Measurements from ENCODE around the gene TMEM181. TPM values are rescaled to one million over a fixed set of nuclear protein-coding genes. Genes with fewer than 3 reads are reported as not detected.
"Not testable (repeated sequence)": the region's sequence is repeated elsewhere in the genome, so short reads cannot be mapped to it uniquely, and the experiment has no call there.

TMEM181 gene
- total RNA-seq, 1 donor from 2014 or later, result 57.9 TPM

- DNase-seq, result no peak
These were observed 37.0 kb downstream of the TMEM181 start for GRCh38 chr6:158596861-158597260.

DNA sequence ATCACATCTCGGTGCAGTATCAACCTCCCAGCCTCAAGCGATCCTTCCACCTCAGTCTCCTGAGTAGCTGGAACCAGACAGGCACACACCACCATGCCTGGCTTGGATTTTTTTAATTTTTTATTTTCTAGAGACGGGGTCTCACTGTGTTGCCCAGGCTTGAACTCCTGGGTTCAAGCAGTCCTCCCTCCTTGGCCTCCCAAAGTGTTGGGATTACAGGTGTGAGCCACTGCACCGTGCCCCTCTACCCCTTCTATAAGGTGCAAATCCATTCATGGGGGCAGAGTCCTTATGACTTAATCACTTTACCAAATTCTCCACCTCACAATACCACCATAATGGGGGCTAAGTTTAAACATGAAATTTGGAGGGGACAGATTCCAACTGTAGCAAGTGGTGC lies 37.7 kb downstream of the TMEM181 start:
- no peak for DNase-seq

GRCh38 chr6:158599635-158600034 lies 39.7 kb downstream of the TMEM181 start:
- no peak for DNase-seq

DNA sequence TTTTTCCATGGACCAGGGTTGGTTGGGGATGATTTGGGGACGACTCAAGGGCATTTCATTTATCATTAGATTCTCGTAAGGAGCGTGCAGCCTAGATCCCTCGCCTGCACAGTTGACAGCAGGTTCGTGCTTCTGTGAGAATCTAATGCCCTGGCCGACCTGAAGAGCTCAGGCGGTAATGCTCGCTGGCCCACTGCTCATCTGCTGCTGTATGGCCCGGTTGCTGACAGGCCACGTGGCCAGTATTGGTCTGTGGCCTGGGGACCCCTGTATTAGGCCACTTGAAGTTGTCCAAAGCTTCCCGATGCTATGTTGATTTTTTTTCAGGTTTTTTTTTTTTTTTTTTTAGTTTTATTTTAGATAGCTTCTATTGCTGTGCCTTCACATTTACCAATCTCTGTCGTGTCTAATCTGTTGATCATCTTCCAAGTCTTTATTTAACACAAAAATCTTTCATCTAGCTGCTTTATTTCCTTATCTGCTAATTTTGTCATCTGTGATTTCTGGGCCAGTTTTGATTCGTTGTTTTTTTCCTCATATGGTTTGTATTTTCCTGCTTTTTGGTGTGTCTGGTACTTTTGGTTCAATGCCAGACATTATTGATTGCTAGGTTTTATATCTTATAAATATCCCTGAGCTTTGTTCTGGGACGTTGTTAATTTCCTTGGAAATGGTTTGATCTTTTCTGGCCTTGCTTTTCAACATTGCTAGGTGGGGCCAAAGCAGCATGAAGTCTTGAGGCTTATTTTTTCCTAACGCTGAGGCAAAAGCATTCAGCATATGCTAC lies 43.6 kb downstream of the TMEM181 start:
- DNase-seq, result no peak

DNA sequence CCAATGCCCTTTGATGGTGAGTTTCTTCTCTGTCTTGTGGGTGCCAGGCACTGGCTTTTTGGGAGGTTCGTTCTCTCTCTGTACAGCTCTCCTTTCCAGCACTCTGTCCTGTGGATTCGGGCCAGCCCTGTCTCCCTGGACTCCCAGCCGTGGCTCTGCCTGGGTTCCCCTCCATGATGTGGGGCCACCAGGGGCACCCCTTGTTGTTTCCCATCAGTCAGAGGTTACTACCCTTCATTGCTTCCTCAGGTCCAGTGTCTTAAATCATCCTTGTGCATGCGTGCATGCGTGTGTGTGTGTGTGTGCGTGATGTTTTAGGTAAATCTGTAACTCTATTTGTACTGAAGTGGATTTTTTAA lies 44.1 kb downstream of the TMEM181 start:
- DNase-seq, result no peak

DNA sequence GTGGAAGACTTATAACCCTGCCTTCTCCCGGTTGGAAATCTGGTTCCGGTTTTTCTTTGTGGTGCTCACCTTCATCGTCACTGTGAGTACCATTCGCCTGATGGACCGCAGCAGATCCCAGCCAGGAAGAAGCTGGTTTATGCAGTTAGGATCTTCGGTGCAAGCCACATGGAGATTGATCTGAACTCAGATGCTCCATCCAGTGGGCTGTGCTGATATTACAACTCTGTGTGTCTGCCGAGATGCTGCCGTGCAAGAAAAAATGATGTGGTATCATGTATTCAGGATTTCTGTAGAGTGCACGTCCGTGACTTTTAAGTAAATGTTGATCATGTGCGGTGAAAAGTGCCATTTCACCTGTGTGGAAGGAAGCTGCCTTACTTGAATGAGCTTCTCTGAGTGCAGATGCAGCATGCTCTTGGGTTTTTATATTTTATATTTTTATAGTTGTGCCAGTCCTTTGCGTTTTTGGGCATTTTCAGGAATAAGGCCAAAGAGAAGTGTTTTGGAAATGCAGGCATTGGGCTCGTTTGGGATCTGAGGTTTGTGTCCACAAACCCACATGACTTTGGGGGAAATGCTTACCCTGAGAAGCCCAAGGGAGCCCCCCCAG lies 45.5 kb downstream of the TMEM181 start:
- DNase-seq, result peak; percentile 90

DNA sequence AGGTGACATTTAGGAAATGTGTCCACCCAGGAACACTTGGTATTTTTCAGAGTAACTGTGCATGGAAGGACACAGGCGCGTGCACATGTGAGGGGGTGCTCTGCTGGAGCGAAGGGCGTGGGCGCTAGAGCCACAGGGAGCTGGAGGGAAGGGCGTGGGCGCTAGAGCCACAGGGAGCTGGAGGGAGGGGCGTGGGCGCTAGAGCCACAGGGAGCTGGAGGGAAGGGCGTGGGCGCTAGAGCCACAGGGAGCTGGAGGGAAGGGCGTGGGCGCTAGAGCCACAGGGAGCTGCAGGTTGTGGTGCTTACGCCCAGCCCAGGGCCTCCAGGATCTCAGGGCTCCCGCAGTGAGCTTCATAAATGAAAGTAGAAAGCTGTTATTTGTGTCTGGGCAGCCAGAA lies 46.1 kb downstream of the TMEM181 start:
- not testable (repeated sequence) for DNase-seq

DNA sequence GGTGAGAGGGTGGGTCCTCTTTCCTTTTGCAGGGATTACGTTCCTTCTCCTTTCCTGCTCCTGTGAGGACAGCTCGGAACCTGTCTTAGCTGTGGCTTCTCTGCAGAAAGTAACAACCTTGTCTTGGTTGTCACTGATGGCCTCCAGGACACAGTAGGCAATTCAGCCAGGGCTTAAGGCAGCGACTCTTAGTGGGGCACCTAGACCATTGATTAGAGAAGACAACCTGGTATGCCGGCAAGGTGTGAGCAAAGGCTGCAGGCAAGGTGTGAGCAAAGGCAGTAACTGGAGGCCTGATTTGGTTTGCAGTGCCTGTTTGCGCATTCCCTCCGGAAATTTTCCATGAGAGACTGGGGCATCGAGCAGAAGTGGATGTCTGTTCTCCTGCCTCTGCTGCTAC lies 47.0 kb downstream of the TMEM181 start:
- no peak for DNase-seq

- no peak for DNase-seq
These were observed 47.7 kb downstream of the TMEM181 start for GRCh38 chr6:158607411-158608170.

DNA sequence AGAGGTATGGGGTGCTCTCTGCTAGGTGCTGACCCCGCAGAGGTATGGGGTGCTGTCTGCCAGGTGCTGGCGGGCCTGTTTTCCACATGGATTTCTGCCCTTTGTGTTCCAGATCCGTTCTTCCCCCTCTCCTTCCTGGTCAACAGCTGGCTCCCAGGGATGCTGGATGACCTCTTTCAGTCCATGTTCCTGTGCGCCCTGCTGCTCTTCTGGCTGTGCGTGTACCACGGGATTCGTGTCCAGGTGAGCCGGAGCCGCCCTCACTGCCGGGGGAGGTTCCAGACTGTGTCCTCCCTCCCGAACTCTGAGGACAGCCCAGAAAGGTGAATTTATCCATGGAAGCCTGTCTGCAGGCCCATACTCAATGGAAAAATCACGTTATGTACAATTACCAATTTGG lies 48.3 kb downstream of the TMEM181 start:
- DNase-seq, result no peak

GRCh38 chr6:158609455-158610155 lies 49.7 kb downstream of the TMEM181 start:
- DNase-seq, result no peak

GRCh38 chr6:158610319-158610968 lies 50.6 kb downstream of the TMEM181 start:
- DNase-seq, result no peak

- DNase-seq, result no peak
These were observed 51.1 kb downstream of the TMEM181 start for GRCh38 chr6:158611039-158611438.

- no peak for DNase-seq
These were observed 51.9 kb downstream of the TMEM181 start for GRCh38 chr6:158611541-158612370.

GRCh38 chr6:158614606-158615005 lies 54.7 kb downstream of the TMEM181 start:
- DNase-seq, result not testable (repeated sequence)

DNA sequence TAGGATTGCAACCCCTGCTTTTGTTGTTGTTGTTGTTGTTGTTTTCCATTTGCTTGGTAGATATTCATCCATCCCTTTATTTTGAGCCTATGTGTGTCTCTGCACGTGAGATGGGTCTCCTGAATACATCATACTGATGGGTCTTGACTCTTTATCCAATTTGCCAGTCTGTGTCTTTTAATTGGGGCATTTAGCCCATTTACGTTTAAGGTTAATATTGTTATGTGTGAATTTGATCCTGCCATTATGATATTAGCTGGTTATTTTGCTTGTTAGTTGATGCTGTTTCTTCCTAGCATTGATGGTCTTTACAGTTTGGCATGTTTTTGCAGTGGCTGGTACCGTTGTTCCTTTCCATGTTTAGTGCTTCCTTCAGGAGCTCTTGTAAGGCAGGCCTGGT lies 58.4 kb downstream of the TMEM181 start:
- DNase-seq, result not testable (repeated sequence)

GRCh38 chr6:158619922-158620801 lies 60.3 kb downstream of the TMEM181 start:
- no peak for DNase-seq

DNA sequence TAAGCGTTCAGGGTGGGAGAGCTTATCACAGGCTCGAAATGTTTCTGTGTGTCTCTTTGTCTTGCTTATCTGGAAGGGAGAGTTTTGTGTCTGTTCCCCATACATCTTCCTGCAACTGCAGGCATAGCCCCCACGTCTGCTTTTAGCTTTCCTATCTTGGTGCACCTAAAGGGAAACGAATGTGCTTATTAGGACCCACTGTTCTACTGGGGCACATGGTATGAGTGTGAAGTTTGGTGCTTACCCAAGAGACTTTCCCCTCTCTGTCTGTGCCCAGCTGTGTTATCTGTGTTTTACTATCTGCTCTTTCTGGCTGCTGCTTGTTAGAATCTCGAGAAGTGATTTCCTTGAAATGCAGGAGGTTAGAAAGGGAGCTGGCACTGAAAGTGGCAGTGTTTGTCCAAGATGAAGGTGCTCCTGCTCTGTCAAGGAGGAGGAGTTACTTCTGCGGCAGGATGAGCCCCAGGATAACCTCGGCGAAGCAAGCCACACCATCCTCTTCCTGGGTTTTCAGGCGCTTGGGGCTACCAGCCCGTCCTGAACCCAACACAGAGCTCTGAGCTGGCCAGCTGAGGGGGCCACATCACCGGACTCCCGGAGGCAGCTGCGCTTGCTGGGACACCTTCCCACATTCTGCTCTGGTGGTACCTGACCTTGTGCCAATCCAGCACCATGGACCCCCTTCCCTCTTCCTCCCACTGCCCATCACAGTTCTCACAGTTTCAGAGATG lies 61.2 kb downstream of the TMEM181 start:
- DNase-seq, result no peak

- DNase-seq, result no peak
These were observed 62.0 kb downstream of the TMEM181 start for GRCh38 chr6:158621694-158622544.

Data from dermis blood vessel endothelial cell (primary cell).